Activated T-helper 17 cell treated with anti-CD3 and anti-CD28 coated beads, Interleukin-2, amount 50 U/mL, for 72 hours (primary cell): Measurements from ENCODE around the gene ICAM2. TPM values are rescaled to one million over a fixed set of nuclear protein-coding genes. Genes with fewer than 3 reads are reported as not detected.

Experiments
- ATAC-seq: fragments of 150-1000 bp; cut with Tn5 transposase; replicated peaks from 2 replicates; pipeline ENCODE4 v1.10.0; 2021; ENCODE audit warnings: mild to moderate bottlenecking, moderate library complexity
- H3K27ac Mint-ChIP-seq: one replicate; pipeline ENCODE4 v1.8.0; 2022; ENCODE audit warnings: mixed read lengths
- H3K27me3 Mint-ChIP-seq: one replicate; pipeline ENCODE4 v1.8.0; 2022; ENCODE audit warnings: mixed read lengths
- H3K36me3 Mint-ChIP-seq: one replicate; pipeline ENCODE4 v1.8.0; 2022; ENCODE audit warnings: low read depth, mild to moderate bottlenecking, mixed read lengths
- H3K4me1 Mint-ChIP-seq: one replicate; pipeline ENCODE4 v1.8.0; 2022; ENCODE audit warnings: mixed read lengths
- H3K4me3 Mint-ChIP-seq: one replicate; pipeline ENCODE4 v1.8.0; 2022; ENCODE audit warnings: mild to moderate bottlenecking, mixed read lengths
- H3K9me3 Mint-ChIP-seq: one replicate; pipeline ENCODE4 v1.8.0; 2022; ENCODE audit warnings: mixed read lengths
- total RNA-seq, 2 donors: library from RNA; stranded (reverse); gene quantifications; one replicate each; pipeline ENCODE4 v1.2.3, GENCODE V29; 2022

The ICAM2 gene
- total RNA-seq, 2 donors from 2014 or later: 43.0 to 54.9 TPM

GRCh38 chr17:64056269-64057005 is 36.0 kb upstream of the ICAM2 start:
- peaks cover 100% of the 10 kb centered on the region for H3K36me3 Mint-ChIP-seq
- H3K9me3 Mint-ChIP-seq: peaks cover 4% of the 10 kb centered on the region
- H3K4me1 Mint-ChIP-seq: peaks cover 47% of the 10 kb centered on the region
- no peak for ATAC-seq
- no peaks in the 10 kb centered on the region for H3K27me3 Mint-ChIP-seq
- H3K4me3 Mint-ChIP-seq: peak overlapping the region; percentile 24
- peak overlapping the region; percentile 83 for H3K27ac Mint-ChIP-seq

GRCh38 chr17:64055183-64056142 is 35.0 kb upstream of the ICAM2 start:
- Mint-ChIP-seq H3K27ac (peak overlapping the region; percentile 83), H3K27me3 (no peaks in the 10 kb centered on the region), H3K36me3 (peaks cover 100% of the 10 kb centered on the region), H3K9me3 (peaks cover 4% of the 10 kb centered on the region), H3K4me3 (no peak overlapping the region), H3K4me1 (peaks cover 46% of the 10 kb centered on the region)
- no peak for ATAC-seq

- H3K27ac Mint-ChIP-seq: peak overlapping the region; percentile 79
- H3K9me3 Mint-ChIP-seq: no peaks in the 10 kb centered on the region
- ATAC-seq: no peak
- no peak overlapping the region for H3K4me3 Mint-ChIP-seq
- H3K36me3 Mint-ChIP-seq: peaks cover 100% of the 10 kb centered on the region
- no peaks in the 10 kb centered on the region for H3K27me3 Mint-ChIP-seq
- peaks cover 40% of the 10 kb centered on the region for H3K4me1 Mint-ChIP-seq
Observed at GRCh38 chr17:64054304-64054703, 33.9 kb upstream of the ICAM2 start.

- no peak overlapping the region for H3K4me3 Mint-ChIP-seq
- peak overlapping the region; percentile 44 for H3K27ac Mint-ChIP-seq
- no peaks in the 10 kb centered on the region for H3K27me3 Mint-ChIP-seq
- no peaks in the 10 kb centered on the region for H3K9me3 Mint-ChIP-seq
- H3K36me3 Mint-ChIP-seq: peaks cover 100% of the 10 kb centered on the region
- peaks cover 30% of the 10 kb centered on the region for H3K4me1 Mint-ChIP-seq
- no peak for ATAC-seq
Observed at GRCh38 chr17:64053101-64053500, 32.7 kb upstream of the ICAM2 start.

GRCh38 chr17:64051153-64051552 is 30.7 kb upstream of the ICAM2 start:
- H3K36me3 Mint-ChIP-seq: peaks cover 100% of the 10 kb centered on the region
- peak; percentile 98 for ATAC-seq
- peaks cover 28% of the 10 kb centered on the region for H3K4me1 Mint-ChIP-seq
- H3K27ac Mint-ChIP-seq: peak overlapping the region; percentile 68
- peak overlapping the region; percentile 55 for H3K4me3 Mint-ChIP-seq
- H3K27me3 Mint-ChIP-seq: no peaks in the 10 kb centered on the region
- no peaks in the 10 kb centered on the region for H3K9me3 Mint-ChIP-seq

GRCh38 chr17:64048805-64049204 is 28.4 kb upstream of the ICAM2 start:
- Mint-ChIP-seq H3K9me3 (no peaks in the 10 kb centered on the region), H3K4me3 (no peak overlapping the region), H3K27ac (no peak overlapping the region), H3K4me1 (peaks cover 23% of the 10 kb centered on the region), H3K27me3 (no peaks in the 10 kb centered on the region), H3K36me3 (peaks cover 100% of the 10 kb centered on the region)
- ATAC-seq: no peak

- ATAC-seq: no peak
- peaks cover 100% of the 10 kb centered on the region for H3K36me3 Mint-ChIP-seq
- peaks cover 22% of the 10 kb centered on the region for H3K4me1 Mint-ChIP-seq
Observed at GRCh38 chr17:64045176-64045575, 24.7 kb upstream of the ICAM2 start.

GRCh38 chr17:64042700-64043485 is 22.5 kb upstream of the ICAM2 start:
- peaks cover 25% of the 10 kb centered on the region for H3K4me1 Mint-ChIP-seq
- H3K27ac Mint-ChIP-seq: peak overlapping the region; percentile 85
- H3K27me3 Mint-ChIP-seq: no peaks in the 10 kb centered on the region
- H3K36me3 Mint-ChIP-seq: peaks cover 100% of the 10 kb centered on the region
- H3K9me3 Mint-ChIP-seq: no peaks in the 10 kb centered on the region
- peak overlapping the region; percentile 27 for H3K4me3 Mint-ChIP-seq
- no peak for ATAC-seq

More at GRCh38 chr17:64045176-64045575, 24.7 kb upstream of the ICAM2 start:
- H3K27ac Mint-ChIP-seq: peak overlapping the region; percentile 25
- no peaks in the 10 kb centered on the region for H3K9me3 Mint-ChIP-seq
- no peaks in the 10 kb centered on the region for H3K27me3 Mint-ChIP-seq
- H3K4me3 Mint-ChIP-seq: no peak overlapping the region

GRCh38 chr17:64041912-64042311 is 21.5 kb upstream of the ICAM2 start:
- peaks cover 100% of the 10 kb centered on the region for H3K36me3 Mint-ChIP-seq
- peak overlapping the region; percentile 27 for H3K4me3 Mint-ChIP-seq
- peaks cover 28% of the 10 kb centered on the region for H3K4me1 Mint-ChIP-seq
- no peaks in the 10 kb centered on the region for H3K27me3 Mint-ChIP-seq
- H3K9me3 Mint-ChIP-seq: no peaks in the 10 kb centered on the region
- peak overlapping the region; percentile 53 for H3K27ac Mint-ChIP-seq
- ATAC-seq: peak; percentile 76

GRCh38 chr17:64040206-64040605 is 19.8 kb upstream of the ICAM2 start:
- no peak for ATAC-seq
- H3K9me3 Mint-ChIP-seq: no peaks in the 10 kb centered on the region
- no peak overlapping the region for H3K4me3 Mint-ChIP-seq
- peaks cover 96% of the 10 kb centered on the region for H3K36me3 Mint-ChIP-seq
- no peaks in the 10 kb centered on the region for H3K27me3 Mint-ChIP-seq
- peaks cover 24% of the 10 kb centered on the region for H3K4me1 Mint-ChIP-seq
- H3K27ac Mint-ChIP-seq: peak overlapping the region; percentile 59

GRCh38 chr17:64039106-64039400 is 18.6 kb upstream of the ICAM2 start:
- no peaks in the 10 kb centered on the region for H3K27me3 Mint-ChIP-seq
- H3K4me1 Mint-ChIP-seq: peaks cover 24% of the 10 kb centered on the region
- H3K4me3 Mint-ChIP-seq: no peak overlapping the region
- no peak for ATAC-seq
- H3K36me3 Mint-ChIP-seq: peaks cover 85% of the 10 kb centered on the region
- H3K27ac Mint-ChIP-seq: no peak overlapping the region
- H3K9me3 Mint-ChIP-seq: no peaks in the 10 kb centered on the region

GRCh38 chr17:64038331-64039105 is 18.1 kb upstream of the ICAM2 start:
- Mint-ChIP-seq H3K4me1 (peaks cover 23% of the 10 kb centered on the region), H3K4me3 (no peak overlapping the region), H3K27me3 (no peaks in the 10 kb centered on the region), H3K36me3 (peaks cover 79% of the 10 kb centered on the region), H3K27ac (no peak overlapping the region), H3K9me3 (no peaks in the 10 kb centered on the region)
- no peak for ATAC-seq

GRCh38 chr17:64037802-64038201 is 17.4 kb upstream of the ICAM2 start:
- no peak for ATAC-seq
- H3K9me3 Mint-ChIP-seq: no peaks in the 10 kb centered on the region
- H3K36me3 Mint-ChIP-seq: peaks cover 72% of the 10 kb centered on the region
- H3K4me3 Mint-ChIP-seq: no peak overlapping the region
- H3K4me1 Mint-ChIP-seq: peaks cover 20% of the 10 kb centered on the region
- no peaks in the 10 kb centered on the region for H3K27me3 Mint-ChIP-seq
- no peak overlapping the region for H3K27ac Mint-ChIP-seq

- Mint-ChIP-seq H3K27ac (peak overlapping the region; percentile 61), H3K27me3 (no peaks in the 10 kb centered on the region), H3K36me3 (peaks cover 66% of the 10 kb centered on the region), H3K4me3 (no peak overlapping the region), H3K4me1 (peaks cover 17% of the 10 kb centered on the region), H3K9me3 (no peaks in the 10 kb centered on the region)
- ATAC-seq: no peak
Observed at GRCh38 chr17:64037180-64037579, 16.7 kb upstream of the ICAM2 start.
